ENCODE measurements around the gene CHFR.
"Not testable (repeated sequence)": the region's sequence is repeated elsewhere in the genome, so short reads cannot be mapped to it uniquely, and the experiment has no call there.

The CHFR gene

GRCh38 chr12:132828706-132829534, 58.5 kb downstream of the CHFR start, which contains the start of gene GOLGA3:
Gene GOLGA3, minus strand, starts transcription at chr12:132828869. Its CDS starts 6,741 bp downstream, at chr12:132822128.
- Histone ChIP-seq H2AFZ (ENCODE audit: low read length, unreplicated experiment) (peak within 1 kb of the TSS; percentile 34), H3K4me3 (ENCODE audit: low read depth, low read length) (peak within 1 kb of the TSS; percentile 90), H3K27me3 (ENCODE audit: insufficient read depth, low read length) (no peaks in the 10 kb centered on the region), H3K36me3 (ENCODE audit: insufficient read depth, low read length) (peaks cover 24% of the 10 kb centered on the region; the same call in 1 of the 2 replicates), H3K27ac (ENCODE audit: low read depth, low read length) (peak within 1 kb of the TSS; percentile 87), H3K4me1 (ENCODE audit: control insufficient read depth, insufficient read depth, low read length, unreplicated experiment) (peaks cover 29% of the 10 kb centered on the region), H3K79me2 (ENCODE audit: control insufficient read depth, insufficient read depth, low read length, unreplicated experiment) (peaks cover 45% of the 10 kb centered on the region)

GRCh38 chr12:132827763-132828703, 59.4 kb downstream of the CHFR start:
- H2AFZ ChIP-seq (ENCODE audit: low read length, unreplicated experiment), result peak overlapping the region; percentile 15
- H3K27ac ChIP-seq (ENCODE audit: low read depth, low read length), result peak overlapping the region; percentile 87
- H3K27me3 ChIP-seq (ENCODE audit: insufficient read depth, low read length), result no peaks in the 10 kb centered on the region
- H3K79me2 ChIP-seq (ENCODE audit: control insufficient read depth, insufficient read depth, low read length, unreplicated experiment), result peaks cover 53% of the 10 kb centered on the region
- H3K4me1 ChIP-seq (ENCODE audit: control insufficient read depth, insufficient read depth, low read length, unreplicated experiment), result peaks cover 29% of the 10 kb centered on the region
- H3K36me3 ChIP-seq (ENCODE audit: insufficient read depth, low read length), result peaks cover 27% of the 10 kb centered on the region; the same call in 1 of the 2 replicates
- H3K4me3 ChIP-seq (ENCODE audit: low read depth, low read length), result peak overlapping the region; percentile 90

DNA sequence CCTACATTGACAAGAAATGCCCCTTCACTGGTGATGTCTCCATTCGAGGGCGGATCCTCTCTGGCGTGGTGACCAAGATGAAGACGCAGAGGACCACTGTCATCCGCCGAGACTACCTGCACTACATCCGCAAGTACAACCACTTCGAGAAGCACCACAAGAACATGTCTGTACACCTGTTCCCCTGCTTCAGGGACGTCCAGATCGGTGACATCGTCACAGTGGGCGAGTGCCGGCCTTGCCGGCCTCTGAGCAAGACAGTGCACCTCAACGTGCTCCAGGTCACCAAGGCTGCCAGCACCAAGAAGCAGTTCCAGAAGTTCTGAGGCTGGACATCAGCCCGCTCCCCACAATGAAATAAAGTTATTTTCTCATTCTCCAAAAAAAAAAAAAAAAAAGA, 61.5 kb downstream of the CHFR start:
- Histone ChIP-seq H3K36me3 (ENCODE audit: insufficient read depth, low read length) (peaks cover 28% of the 10 kb centered on the region; the same call in 1 of the 2 replicates), H3K79me2 (ENCODE audit: control insufficient read depth, insufficient read depth, low read length, unreplicated experiment) (peaks cover 64% of the 10 kb centered on the region), H2AFZ (ENCODE audit: low read length, unreplicated experiment) (no peak overlapping the region), H3K4me3 (ENCODE audit: low read depth, low read length) (no peak overlapping the region), H3K4me1 (ENCODE audit: control insufficient read depth, insufficient read depth, low read length, unreplicated experiment) (peaks cover 29% of the 10 kb centered on the region), H3K27me3 (ENCODE audit: insufficient read depth, low read length) (no peaks in the 10 kb centered on the region), H3K27ac (ENCODE audit: low read depth, low read length) (no peak overlapping the region)

GRCh38 chr12:132825089-132825488, 62.3 kb downstream of the CHFR start:
- Histone ChIP-seq H2AFZ (ENCODE audit: low read length, unreplicated experiment) (no peak overlapping the region), H3K27ac (ENCODE audit: low read depth, low read length) (no peak overlapping the region), H3K27me3 (ENCODE audit: insufficient read depth, low read length) (no peaks in the 10 kb centered on the region), H3K79me2 (ENCODE audit: control insufficient read depth, insufficient read depth, low read length, unreplicated experiment) (peaks cover 69% of the 10 kb centered on the region), H3K4me1 (ENCODE audit: control insufficient read depth, insufficient read depth, low read length, unreplicated experiment) (peaks cover 29% of the 10 kb centered on the region), H3K4me3 (ENCODE audit: low read depth, low read length) (no peak overlapping the region), H3K36me3 (ENCODE audit: insufficient read depth, low read length) (peaks cover 34% of the 10 kb centered on the region; the same call in 1 of the 2 replicates)

GRCh38 chr12:132824053-132824452, 63.4 kb downstream of the CHFR start:
- H3K36me3 ChIP-seq (ENCODE audit: insufficient read depth, low read length), result peaks cover 34% of the 10 kb centered on the region; the same call in 1 of the 2 replicates
- H3K27me3 ChIP-seq (ENCODE audit: insufficient read depth, low read length), result no peaks in the 10 kb centered on the region
- H3K79me2 ChIP-seq (ENCODE audit: control insufficient read depth, insufficient read depth, low read length, unreplicated experiment), result peaks cover 77% of the 10 kb centered on the region
- H3K4me1 ChIP-seq (ENCODE audit: control insufficient read depth, insufficient read depth, low read length, unreplicated experiment), result peaks cover 25% of the 10 kb centered on the region
- H3K27ac ChIP-seq (ENCODE audit: low read depth, low read length), result no peak overlapping the region
- no peak overlapping the region for H3K4me3 ChIP-seq (ENCODE audit: low read depth, low read length)
- no peak overlapping the region for H2AFZ ChIP-seq (ENCODE audit: low read length, unreplicated experiment)

DNA sequence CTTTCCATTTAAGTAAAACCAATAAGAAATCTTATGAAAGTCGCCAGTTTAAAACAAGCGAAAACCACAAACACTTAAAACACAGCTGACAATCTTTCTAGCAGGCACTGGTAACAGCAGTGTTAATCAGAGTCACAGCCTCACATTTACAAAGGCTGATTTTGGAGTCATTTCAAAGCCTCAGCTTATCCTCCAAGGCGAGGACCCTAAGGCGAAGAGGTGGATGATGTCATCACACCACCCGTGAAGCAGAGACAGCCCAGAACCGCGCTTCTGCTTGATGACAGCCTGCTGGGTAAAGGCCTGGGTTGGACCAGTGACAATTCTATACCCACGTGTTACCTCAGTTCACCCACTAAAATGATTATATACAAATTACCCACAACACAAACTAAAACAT, 68.8 kb downstream of the CHFR start:
- no peaks in the 10 kb centered on the region for H3K4me1 ChIP-seq (ENCODE audit: control insufficient read depth, insufficient read depth, low read length, unreplicated experiment)
- no peaks in the 10 kb centered on the region for H3K27me3 ChIP-seq (ENCODE audit: insufficient read depth, low read length)
- H3K79me2 ChIP-seq (ENCODE audit: control insufficient read depth, insufficient read depth, low read length, unreplicated experiment), result peaks cover 46% of the 10 kb centered on the region
- H2AFZ ChIP-seq (ENCODE audit: low read length, unreplicated experiment), result no peak overlapping the region
- no peak overlapping the region for H3K4me3 ChIP-seq (ENCODE audit: low read depth, low read length)
- peaks cover 28% of the 10 kb centered on the region; the same call in 1 of the 2 replicates for H3K36me3 ChIP-seq (ENCODE audit: insufficient read depth, low read length)
- H3K27ac ChIP-seq (ENCODE audit: low read depth, low read length), result no peak overlapping the region

GRCh38 chr12:132814232-132814631, 73.2 kb downstream of the CHFR start:
- Histone ChIP-seq H3K27me3 (ENCODE audit: insufficient read depth, low read length) (no peaks in the 10 kb centered on the region), H3K4me3 (ENCODE audit: low read depth, low read length) (no peak overlapping the region), H3K36me3 (ENCODE audit: insufficient read depth, low read length) (peaks cover 37% of the 10 kb centered on the region), H3K27ac (ENCODE audit: low read depth, low read length) (no peak overlapping the region), H2AFZ (ENCODE audit: low read length, unreplicated experiment) (no peak overlapping the region), H3K4me1 (ENCODE audit: control insufficient read depth, insufficient read depth, low read length, unreplicated experiment) (no peaks in the 10 kb centered on the region), H3K79me2 (ENCODE audit: control insufficient read depth, insufficient read depth, low read length, unreplicated experiment) (peaks cover 22% of the 10 kb centered on the region)

- Histone ChIP-seq H3K4me1 (ENCODE audit: control insufficient read depth, insufficient read depth, low read length, unreplicated experiment) (no peaks in the 10 kb centered on the region), H3K79me2 (ENCODE audit: control insufficient read depth, insufficient read depth, low read length, unreplicated experiment) (peaks cover 21% of the 10 kb centered on the region), H2AFZ (ENCODE audit: low read length, unreplicated experiment) (no peak overlapping the region), H3K36me3 (ENCODE audit: insufficient read depth, low read length) (peaks cover 37% of the 10 kb centered on the region), H3K27ac (ENCODE audit: low read depth, low read length) (no peak overlapping the region), H3K27me3 (ENCODE audit: insufficient read depth, low read length) (no peaks in the 10 kb centered on the region), H3K4me3 (ENCODE audit: low read depth, low read length) (no peak overlapping the region)
These were observed 74.0 kb downstream of the CHFR start for GRCh38 chr12:132813443-132813842.

- no peaks in the 10 kb centered on the region for H3K4me1 ChIP-seq (ENCODE audit: control insufficient read depth, insufficient read depth, low read length, unreplicated experiment)
- no peak overlapping the region for H3K27ac ChIP-seq (ENCODE audit: low read depth, low read length)
- H3K27me3 ChIP-seq (ENCODE audit: insufficient read depth, low read length), result no peaks in the 10 kb centered on the region
- H2AFZ ChIP-seq (ENCODE audit: low read length, unreplicated experiment), result no peak overlapping the region
- H3K79me2 ChIP-seq (ENCODE audit: control insufficient read depth, insufficient read depth, low read length, unreplicated experiment), result peaks cover 26% of the 10 kb centered on the region
- peaks cover 40% of the 10 kb centered on the region for H3K36me3 ChIP-seq (ENCODE audit: insufficient read depth, low read length)
- H3K4me3 ChIP-seq (ENCODE audit: low read depth, low read length), result no peak overlapping the region
These were observed 74.6 kb downstream of the CHFR start for GRCh38 chr12:132812631-132813305.

GRCh38 chr12:132809391-132809790, 78.0 kb downstream of the CHFR start:
- not testable (repeated sequence) for H2AFZ ChIP-seq (ENCODE audit: low read length, unreplicated experiment); H3K27me3 ChIP-seq (ENCODE audit: insufficient read depth, low read length); H3K4me1 ChIP-seq (ENCODE audit: control insufficient read depth, insufficient read depth, low read length, unreplicated experiment); H3K27ac ChIP-seq (ENCODE audit: low read depth, low read length); H3K4me3 ChIP-seq (ENCODE audit: low read depth, low read length)
- H3K36me3 ChIP-seq (ENCODE audit: insufficient read depth, low read length), result peaks cover 45% of the 10 kb centered on the region
- peaks cover 35% of the 10 kb centered on the region for H3K79me2 ChIP-seq (ENCODE audit: control insufficient read depth, insufficient read depth, low read length, unreplicated experiment)

Data from ACC112 (cell line).